HUES64 (cell line): Measurements from ENCODE around the gene HAPSTR1.

ENCODE experiments used
- H3K27ac ChIP-seq: 2 replicates; pipeline ENCODE4 v1.7.0; 2013; ENCODE audit warnings: low read depth, low read length, inconsistent platforms
- H3K27me3 ChIP-seq: 2 replicates; pipeline ENCODE4 v1.6.1; 2013; ENCODE audit warnings: mild to moderate bottlenecking, low read length; ENCODE audit not compliant: insufficient read depth
- H3K36me3 ChIP-seq: 2 replicates; pipeline ENCODE4 v1.6.1; 2013; ENCODE audit warnings: mild to moderate bottlenecking, low read length; ENCODE audit not compliant: insufficient read depth
- H3K4me1 ChIP-seq: 2 replicates; pipeline ENCODE4 v1.6.1; 2013; ENCODE audit warnings: mild to moderate bottlenecking, low read length, moderate library complexity; ENCODE audit not compliant: insufficient read depth
- H3K4me3 ChIP-seq: 2 replicates; pipeline ENCODE4 v1.5.1; 2013; ENCODE audit warnings: mild to moderate bottlenecking, low read length, moderate library complexity
- H3K9ac ChIP-seq: 2 replicates; pipeline ENCODE4 v1.6.1; 2013; ENCODE audit warnings: mild to moderate bottlenecking, low read depth, low read length
- H3K9me3 ChIP-seq: 2 replicates; pipeline ENCODE4 v1.6.1; 2013; ENCODE audit warnings: low read depth, low read length; ENCODE audit not compliant: insufficient read depth
- WGBS: fragments of 150-250, 120-280 bp; methylation state at CpG from one replicate; pipeline ENCODE4 v1.1.7; 2013; ENCODE audit warnings: missing lambda C conversion rate; 5-methylcytosine and 5-hydroxymethylcytosine counted together

Gene HAPSTR1

DNA sequence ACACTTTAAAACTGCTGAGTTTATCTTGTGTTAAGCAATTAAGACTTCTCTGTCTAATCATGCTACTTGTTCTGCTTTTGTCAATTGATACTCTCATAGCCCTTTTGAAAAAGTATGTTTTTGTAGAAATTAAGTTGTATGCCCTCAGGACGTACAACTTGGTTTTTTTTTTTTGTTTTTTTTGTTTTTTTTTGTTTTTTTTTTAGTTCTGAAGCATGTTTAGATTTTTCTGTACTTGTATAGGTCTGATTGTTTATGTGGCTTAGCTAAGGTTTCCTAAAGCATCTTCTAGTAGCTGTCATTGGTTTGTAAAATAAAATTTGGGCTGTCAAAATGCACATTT is 21.4 kb downstream of the HAPSTR1 start:
- Histone ChIP-seq H3K27ac (no peak overlapping the region), H3K9me3 (no peaks in the 10 kb centered on the region), H3K27me3 (no peaks in the 10 kb centered on the region), H3K4me3 (no peak overlapping the region), H3K4me1 (peaks cover 66% of the 10 kb centered on the region), H3K36me3 (peaks cover 53% of the 10 kb centered on the region), H3K9ac (no peak overlapping the region)
- 79% methylated on average over 1 of the region's 1 CpG for WGBS

GRCh38 chr16:9113707-9114106 is 22.3 kb downstream of the HAPSTR1 start:
- H3K27ac ChIP-seq = no peak overlapping the region
- H3K36me3 ChIP-seq = peaks cover 53% of the 10 kb centered on the region
- peaks cover 57% of the 10 kb centered on the region for H3K4me1 ChIP-seq

DNA sequence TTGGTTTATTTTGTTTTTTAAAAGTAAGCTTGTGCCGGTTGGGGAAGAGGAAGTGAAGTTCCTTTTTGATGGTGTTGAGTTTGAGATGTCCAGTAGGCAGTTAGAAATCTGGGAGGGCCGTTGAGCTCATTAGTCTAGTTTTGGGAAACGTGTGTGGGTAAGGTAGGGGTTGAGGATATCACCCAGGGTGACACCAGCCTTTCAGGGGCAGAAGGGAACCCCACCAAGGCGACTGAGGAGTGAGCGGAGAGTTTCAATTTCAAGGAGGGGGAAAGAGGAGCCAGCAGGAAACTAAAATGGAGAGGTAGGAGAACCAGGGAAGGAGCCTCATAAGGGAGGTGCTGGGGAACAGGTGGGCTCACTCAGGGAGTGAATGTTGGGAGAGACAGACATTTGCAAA is 22.7 kb downstream of the HAPSTR1 start:
- peaks cover 53% of the 10 kb centered on the region for H3K36me3 ChIP-seq
- peaks cover 53% of the 10 kb centered on the region for H3K4me1 ChIP-seq
- H3K4me3 ChIP-seq = no peak overlapping the region
- no peaks in the 10 kb centered on the region for H3K27me3 ChIP-seq
- H3K27ac ChIP-seq = no peak overlapping the region
- WGBS = 84% methylated on average over 5 of the region's 5 CpGs
- no peaks in the 10 kb centered on the region for H3K9me3 ChIP-seq
- no peak overlapping the region for H3K9ac ChIP-seq

More at GRCh38 chr16:9113707-9114106, 22.3 kb downstream of the HAPSTR1 start:
- Histone ChIP-seq H3K4me3 (no peak overlapping the region), H3K9me3 (no peaks in the 10 kb centered on the region), H3K9ac (no peak overlapping the region), H3K27me3 (no peaks in the 10 kb centered on the region)
- 92% methylated on average over 3 of the region's 3 CpGs for WGBS

- Histone ChIP-seq H3K27ac (no peak overlapping the region), H3K9ac (no peak overlapping the region)
Measured at GRCh38 chr16:9114842-9115241, 23.4 kb downstream of the HAPSTR1 start.

DNA sequence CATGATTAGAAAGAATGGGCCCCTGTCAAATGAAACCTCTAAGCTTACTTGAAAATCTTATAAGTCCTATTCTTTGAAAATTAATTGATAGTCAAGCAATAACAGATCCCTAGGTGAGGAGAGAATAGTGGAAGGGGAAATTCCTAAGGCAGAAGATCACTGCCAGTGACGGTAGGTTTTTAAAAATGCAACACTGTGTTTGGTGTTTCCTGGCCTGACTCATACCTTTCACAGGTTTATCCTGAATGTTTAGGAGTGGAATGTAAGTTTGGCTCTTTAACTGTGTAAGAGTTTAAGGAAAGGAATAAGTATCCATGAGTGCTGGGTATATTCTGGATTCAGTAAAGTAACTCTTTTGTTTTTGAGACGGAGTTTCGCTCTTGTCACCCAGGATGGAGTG is 23.8 kb downstream of the HAPSTR1 start:
- Histone ChIP-seq H3K9ac (no peak overlapping the region), H3K27me3 (no peaks in the 10 kb centered on the region), H3K4me3 (no peak overlapping the region), H3K36me3 (peaks cover 60% of the 10 kb centered on the region), H3K4me1 (peaks cover 42% of the 10 kb centered on the region), H3K9me3 (no peaks in the 10 kb centered on the region), H3K27ac (no peak overlapping the region)
- WGBS = 90% methylated on average over 3 of the region's 3 CpGs

More at GRCh38 chr16:9114842-9115241, 23.4 kb downstream of the HAPSTR1 start:
- H3K27me3 ChIP-seq = no peaks in the 10 kb centered on the region
- H3K4me1 ChIP-seq = peaks cover 46% of the 10 kb centered on the region
- peaks cover 58% of the 10 kb centered on the region for H3K36me3 ChIP-seq
- no peak overlapping the region for H3K4me3 ChIP-seq
- H3K9me3 ChIP-seq = no peaks in the 10 kb centered on the region
- WGBS = 90% methylated on average over 2 of the region's 3 CpGs

DNA sequence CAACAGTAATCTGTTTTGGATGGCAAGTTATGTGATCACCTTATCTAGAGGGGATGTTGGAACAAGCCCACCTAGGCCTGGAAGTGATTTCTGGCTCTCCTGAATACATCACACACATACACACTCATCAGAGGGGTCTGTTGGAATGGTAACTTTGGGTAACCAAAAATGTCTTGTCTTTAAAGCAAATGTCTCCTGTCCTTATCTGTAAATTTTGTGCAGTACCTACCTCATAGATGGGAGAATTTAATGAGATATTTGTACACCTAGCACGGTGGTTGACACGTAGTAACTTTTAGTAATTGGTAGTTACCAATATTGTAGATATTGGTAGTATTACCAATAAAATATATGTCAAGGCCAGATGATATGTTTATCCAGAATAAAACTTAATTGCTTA is 24.7 kb downstream of the HAPSTR1 start:
- no peak overlapping the region for H3K27ac ChIP-seq
- no peak overlapping the region for H3K4me3 ChIP-seq
- 100% methylated on average over 2 of the region's 2 CpGs for WGBS
- H3K9me3 ChIP-seq = no peaks in the 10 kb centered on the region
- no peaks in the 10 kb centered on the region for H3K27me3 ChIP-seq
- peaks cover 35% of the 10 kb centered on the region for H3K4me1 ChIP-seq
- H3K9ac ChIP-seq = no peak overlapping the region
- peaks cover 64% of the 10 kb centered on the region for H3K36me3 ChIP-seq

DNA sequence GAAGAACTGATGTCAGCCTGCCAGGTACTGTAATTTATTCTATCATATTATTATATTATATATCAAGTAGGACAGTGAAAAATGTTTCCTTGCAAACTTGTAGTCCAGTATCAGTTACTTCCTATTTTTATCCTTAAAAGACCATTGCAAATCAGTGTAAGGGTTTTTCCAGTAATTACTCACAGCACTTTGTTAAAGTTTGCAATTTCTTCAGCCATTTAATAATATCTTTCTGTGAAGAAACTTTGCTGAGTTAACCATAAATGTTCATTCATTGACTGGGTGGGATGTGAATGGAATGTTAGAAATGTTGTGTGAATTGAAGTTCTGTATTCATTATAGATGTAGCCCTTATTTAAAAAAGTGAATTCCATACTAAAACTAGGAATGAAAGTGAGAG is 26.7 kb downstream of the HAPSTR1 start:
- no peak overlapping the region for H3K9ac ChIP-seq
- no peak overlapping the region for H3K27ac ChIP-seq
- peaks cover 16% of the 10 kb centered on the region for H3K4me1 ChIP-seq
- H3K9me3 ChIP-seq = no peaks in the 10 kb centered on the region
- H3K27me3 ChIP-seq = no peaks in the 10 kb centered on the region
- peaks cover 63% of the 10 kb centered on the region for H3K36me3 ChIP-seq
- no peak overlapping the region for H3K4me3 ChIP-seq

DNA sequence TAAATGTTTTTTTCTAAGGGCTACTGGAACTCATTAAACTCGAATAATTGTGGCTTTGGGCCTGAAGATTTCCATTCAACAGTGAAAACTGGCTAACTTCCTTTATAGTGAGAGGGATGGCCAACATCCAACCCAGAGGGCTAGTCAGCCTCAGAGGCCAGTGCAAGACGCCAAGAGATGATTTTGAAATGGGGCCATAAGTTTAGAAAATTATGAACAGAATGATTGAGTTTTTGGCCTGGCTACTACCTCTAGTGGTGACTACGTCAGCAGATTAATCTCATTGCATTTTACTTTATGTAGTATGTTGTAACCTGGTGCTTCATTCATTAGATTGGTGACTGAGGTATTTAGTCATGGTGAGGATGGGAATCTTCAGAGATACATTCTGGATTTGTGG is 28.4 kb downstream of the HAPSTR1 start:
- H3K27ac ChIP-seq = no peak overlapping the region
- H3K9ac ChIP-seq = no peak overlapping the region
- no peaks in the 10 kb centered on the region for H3K27me3 ChIP-seq
- H3K36me3 ChIP-seq = peaks cover 66% of the 10 kb centered on the region
- WGBS = 97% methylated on average over 3 of the region's 3 CpGs
- H3K9me3 ChIP-seq = no peaks in the 10 kb centered on the region
- no peak overlapping the region for H3K4me3 ChIP-seq
- peaks cover 3% of the 10 kb centered on the region for H3K4me1 ChIP-seq

GRCh38 chr16:9122342-9122741 is 30.9 kb downstream of the HAPSTR1 start:
- Histone ChIP-seq H3K36me3 (peaks cover 48% of the 10 kb centered on the region), H3K27ac (no peak overlapping the region), H3K4me1 (peaks cover 7% of the 10 kb centered on the region; the same call in 1 of the 2 replicates), H3K9ac (no peak overlapping the region), H3K4me3 (no peak overlapping the region), H3K27me3 (no peaks in the 10 kb centered on the region), H3K9me3 (no peaks in the 10 kb centered on the region)
- WGBS = 93% methylated on average over 5 of the region's 5 CpGs

DNA sequence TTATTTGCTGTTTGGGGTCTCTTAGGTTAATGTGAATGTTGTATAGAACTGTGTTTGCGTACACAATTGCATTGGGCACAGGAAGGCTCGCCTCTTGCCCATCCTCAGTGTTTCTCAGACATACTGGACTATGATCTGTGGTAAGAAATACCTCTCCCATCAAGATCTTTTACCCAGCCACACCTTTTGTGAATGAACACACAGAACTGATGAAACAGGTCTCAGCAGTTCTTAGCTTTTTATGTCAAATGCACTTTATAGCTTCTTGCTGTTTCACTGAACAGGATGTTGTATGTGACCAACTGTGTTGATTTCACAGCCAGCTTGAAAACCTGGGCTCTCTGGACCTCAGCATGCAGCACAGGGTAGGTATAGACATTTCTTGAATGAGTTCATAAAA is 31.5 kb downstream of the HAPSTR1 start:
- 75% methylated on average over 2 of the region's 2 CpGs for WGBS
- Histone ChIP-seq H3K9ac (no peak overlapping the region), H3K27ac (no peak overlapping the region), H3K27me3 (no peaks in the 10 kb centered on the region), H3K36me3 (peaks cover 42% of the 10 kb centered on the region), H3K4me3 (no peak overlapping the region), H3K4me1 (peaks cover 12% of the 10 kb centered on the region; the same call in 1 of the 2 replicates), H3K9me3 (no peaks in the 10 kb centered on the region)

DNA sequence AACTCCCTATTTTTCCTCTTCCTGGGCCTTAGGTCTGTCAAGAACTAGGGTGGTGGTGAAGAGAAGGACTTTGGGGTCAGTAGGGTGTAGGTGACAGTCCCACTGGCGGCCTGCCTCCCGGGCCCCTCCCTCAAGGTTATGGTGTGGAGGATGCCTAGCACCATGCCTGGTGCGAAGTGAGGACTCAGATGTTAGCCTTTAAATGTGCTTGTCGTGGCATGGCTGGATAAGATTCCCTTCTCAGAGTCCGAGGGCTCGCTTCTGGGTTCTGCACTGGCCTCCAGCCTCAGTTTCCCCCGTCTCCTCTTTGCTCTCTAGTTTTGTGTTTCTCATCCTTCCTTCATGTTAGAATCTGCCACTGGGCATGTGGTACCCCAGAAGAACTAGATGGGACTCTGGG is 32.0 kb downstream of the HAPSTR1 start:
- peaks cover 13% of the 10 kb centered on the region; the same call in 1 of the 2 replicates for H3K4me1 ChIP-seq

GRCh38 chr16:9123871-9124270 is 32.4 kb downstream of the HAPSTR1 start:
- Histone ChIP-seq H3K4me3 (no peak overlapping the region), H3K9ac (no peak overlapping the region), H3K9me3 (no peaks in the 10 kb centered on the region), H3K27me3 (no peaks in the 10 kb centered on the region), H3K4me1 (peaks cover 13% of the 10 kb centered on the region; the same call in 1 of the 2 replicates), H3K36me3 (peaks cover 33% of the 10 kb centered on the region), H3K27ac (no peak overlapping the region)
- 93% methylated on average over 5 of the region's 5 CpGs for WGBS

More for the DNA sequence above, 32.0 kb downstream of the HAPSTR1 start:
- no peak overlapping the region for H3K27ac ChIP-seq
- no peaks in the 10 kb centered on the region for H3K27me3 ChIP-seq
- 95% methylated on average over 7 of the region's 7 CpGs for WGBS
- H3K36me3 ChIP-seq = peaks cover 38% of the 10 kb centered on the region
- no peak overlapping the region for H3K4me3 ChIP-seq
- no peaks in the 10 kb centered on the region for H3K9me3 ChIP-seq
- H3K9ac ChIP-seq = no peak overlapping the region
